ENCODE measurements around the gene EHMT1. TPM values are rescaled to one million over a fixed set of nuclear protein-coding genes. Genes with fewer than 3 reads are reported as not detected.

The EHMT1 gene
- total and polyA plus RNA-seq, 2 of the 8 experiments (the other 6 are each of a cell fraction or from before 2014, with no cell fraction given) = 95.7 to 163 TPM

- no peak for TF ChIP-seq SP1 (IDR thresholded peaks at IDR 0.05; ENCODE audit: low read depth, low read length)
- TF ChIP-seq SIN3A (conservative IDR thresholded peaks at IDR 0.05 in 1 of 2, IDR thresholded peaks at IDR 0.05 in 1 of 2; ENCODE audit: low read depth in 1 of 2, low read length in 2 of 2) = no peak
- no peak for TF ChIP-seq ASH2L (IDR thresholded peaks at IDR 0.05; ENCODE audit: low read length)
- no peak for TF ChIP-seq NANOG (IDR thresholded peaks at IDR 0.05; ENCODE audit: insufficient read depth, low read depth, low read length, poor library complexity, severe bottlenecking)
These were observed 216.2 kb downstream of the EHMT1 start (continued) for GRCh38 chr9:137834846-137835546.

Data from H1 (cell line).